GM18498 (cell line): Measurements from ENCODE around the gene RNF141.
A peak's percentile ranks its signal among the peaks of the same experiment; 100 is the strongest.

Experiments used
- ATAC-seq: cut with Tn5 transposase; IDR thresholded peaks from one replicate; pipeline ENCODE4 v1.9.1; 2021; ENCODE audit warnings: mild to moderate bottlenecking, moderate library complexity; ENCODE audit not compliant: unreplicated experiment

The RNF141 gene, protein sequence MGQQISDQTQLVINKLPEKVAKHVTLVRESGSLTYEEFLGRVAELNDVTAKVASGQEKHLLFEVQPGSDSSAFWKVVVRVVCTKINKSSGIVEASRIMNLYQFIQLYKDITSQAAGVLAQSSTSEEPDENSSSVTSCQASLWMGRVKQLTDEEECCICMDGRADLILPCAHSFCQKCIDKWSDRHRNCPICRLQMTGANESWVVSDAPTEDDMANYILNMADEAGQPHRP

DNA sequence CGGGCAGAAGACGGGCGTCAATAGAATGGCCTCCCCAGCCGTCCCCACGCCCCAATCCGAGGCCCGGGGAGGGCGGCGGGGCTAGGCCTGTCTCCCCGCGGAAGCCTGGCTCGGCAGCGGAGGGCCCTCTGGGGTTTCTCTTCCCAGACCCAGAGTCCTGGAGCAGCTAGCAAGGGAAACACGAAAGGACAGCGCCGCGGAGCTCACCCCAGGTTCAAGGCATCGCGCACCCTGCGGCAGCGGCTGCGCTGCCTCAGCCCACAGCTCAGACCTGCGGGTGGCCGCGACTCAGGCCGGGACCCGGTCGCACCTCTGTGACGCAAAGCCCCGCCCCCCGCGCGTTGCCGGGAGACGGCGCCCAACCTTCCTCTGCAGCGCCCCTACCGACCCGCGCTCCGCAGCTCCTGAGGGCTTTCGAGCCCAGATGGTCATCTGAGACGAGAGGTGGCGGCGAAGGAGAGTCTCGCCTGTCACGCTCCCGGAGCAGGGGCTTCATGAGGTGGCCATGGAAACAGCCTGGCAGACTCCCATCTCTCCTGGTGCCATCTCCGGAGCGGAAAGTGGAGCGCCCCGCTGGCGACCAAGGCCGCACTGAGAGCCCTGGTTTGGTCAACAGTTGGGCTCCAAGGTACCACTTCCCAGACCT lies at the start of gene RNF141:
Gene RNF141 (minus strand): TSS at position 273 of the 646 bp plus-strand sequence. CDS start 7,029 bp downstream, outside the sequence.
- peak; percentile 98 for ATAC-seq

DNA sequence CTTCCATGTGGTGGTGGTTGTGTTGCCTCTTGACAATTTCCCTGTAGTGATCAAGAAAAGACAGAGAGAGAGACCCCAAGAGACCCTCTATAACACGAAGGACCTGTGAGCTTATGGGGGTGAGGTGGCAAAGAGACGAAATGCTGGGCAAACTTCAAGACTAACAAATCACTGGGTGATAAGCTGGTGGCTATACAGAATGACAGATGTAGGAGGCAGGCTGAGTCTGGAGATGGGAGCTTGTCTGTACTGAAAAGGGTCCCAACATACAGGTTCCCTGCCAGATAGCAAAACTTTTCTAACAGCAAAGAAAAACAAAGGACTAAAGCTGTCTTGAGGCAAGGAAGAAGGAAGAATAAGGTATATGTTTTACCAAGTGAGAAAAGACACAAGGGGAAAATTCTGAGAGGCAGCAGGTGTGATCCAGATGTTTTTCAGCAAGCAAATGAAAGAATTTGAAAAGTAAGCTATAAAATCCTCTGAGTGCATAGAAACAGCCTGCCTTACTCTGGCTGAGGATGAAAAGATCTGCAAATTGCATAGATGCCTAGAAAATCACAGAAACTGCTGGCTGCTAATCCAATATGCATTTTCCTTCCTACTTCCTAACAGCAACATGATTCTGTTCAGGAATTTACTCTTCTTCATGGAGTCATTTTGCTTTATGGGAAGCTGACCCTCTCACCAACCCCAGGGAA lies 49.4 kb upstream of the RNF141 start:
- ATAC-seq, result no peak

GRCh38 chr11:10588904-10589303 lies 47.9 kb upstream of the RNF141 start:
- no peak for ATAC-seq

GRCh38 chr11:10587995-10588394 lies 47.0 kb upstream of the RNF141 start:
- no peak for ATAC-seq

GRCh38 chr11:10587388-10587787 lies 46.4 kb upstream of the RNF141 start:
- no peak for ATAC-seq

DNA sequence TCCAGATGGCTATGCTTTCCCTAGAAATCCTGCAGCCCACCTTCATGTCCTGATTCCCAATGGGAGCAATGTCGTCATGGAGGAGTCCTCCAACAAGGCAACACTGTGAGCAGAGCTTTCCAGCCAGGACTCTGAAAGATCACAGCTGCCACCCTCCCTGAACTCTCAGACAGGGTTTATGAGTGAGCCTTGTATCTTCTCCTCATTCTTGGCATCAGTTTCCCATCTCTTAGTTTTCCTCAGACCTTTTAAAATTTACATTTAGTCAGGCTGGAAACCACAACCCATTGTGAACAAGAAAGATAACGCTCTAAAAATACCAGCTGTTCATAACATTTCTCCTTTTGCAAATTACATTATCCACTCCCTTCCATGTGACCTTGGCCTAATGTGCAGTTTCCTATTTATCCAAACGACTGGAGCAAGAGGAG lies 43.1 kb upstream of the RNF141 start:
- ATAC-seq, result no peak

DNA sequence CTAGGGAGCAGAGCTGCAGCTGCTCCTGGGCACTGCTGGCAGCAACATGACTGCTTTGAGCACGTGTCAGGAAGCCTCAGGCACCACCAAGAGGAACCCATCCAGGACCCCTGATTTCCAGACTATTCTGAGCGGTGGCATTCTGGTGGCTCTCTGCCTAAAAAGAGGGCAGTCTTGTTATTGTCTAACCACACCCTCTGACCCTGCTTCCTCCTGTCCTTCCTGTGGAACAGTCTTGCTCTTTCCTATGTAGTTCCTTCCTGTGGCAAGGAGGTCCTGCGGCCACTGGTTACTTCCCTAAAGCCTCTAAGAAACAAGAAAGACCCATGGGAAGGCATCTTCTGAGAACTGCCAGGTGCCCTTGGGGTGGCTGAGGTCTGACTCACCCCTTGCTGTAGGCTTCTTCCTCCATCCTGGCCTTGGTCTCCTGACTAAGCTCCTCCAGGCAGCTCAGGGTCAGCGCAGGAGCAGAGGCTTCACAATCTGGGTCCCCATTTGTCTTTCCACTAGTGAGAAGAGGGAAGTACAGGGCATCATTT lies 40.6 kb upstream of the RNF141 start:
- ATAC-seq, result no peak

DNA sequence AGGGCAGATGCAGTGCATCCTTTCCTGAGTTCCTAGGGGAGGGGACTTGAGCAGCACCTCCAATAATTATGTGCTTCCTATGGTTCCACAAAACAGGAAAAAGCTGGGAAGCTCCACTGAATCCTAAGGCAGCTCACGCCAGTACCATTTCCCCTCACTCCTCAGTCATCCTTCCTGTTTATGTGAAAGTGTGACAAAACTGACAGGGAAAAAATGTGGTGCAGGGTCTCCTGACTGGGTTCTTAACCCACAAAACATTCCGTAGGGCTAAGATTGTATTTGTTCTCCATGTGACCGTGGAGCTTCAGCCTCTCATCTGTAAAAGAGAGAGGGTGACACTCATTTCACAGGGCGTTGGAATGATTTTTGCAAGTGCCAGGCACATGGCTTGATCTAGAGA lies 39.6 kb upstream of the RNF141 start:
- ATAC-seq, result no peak

DNA sequence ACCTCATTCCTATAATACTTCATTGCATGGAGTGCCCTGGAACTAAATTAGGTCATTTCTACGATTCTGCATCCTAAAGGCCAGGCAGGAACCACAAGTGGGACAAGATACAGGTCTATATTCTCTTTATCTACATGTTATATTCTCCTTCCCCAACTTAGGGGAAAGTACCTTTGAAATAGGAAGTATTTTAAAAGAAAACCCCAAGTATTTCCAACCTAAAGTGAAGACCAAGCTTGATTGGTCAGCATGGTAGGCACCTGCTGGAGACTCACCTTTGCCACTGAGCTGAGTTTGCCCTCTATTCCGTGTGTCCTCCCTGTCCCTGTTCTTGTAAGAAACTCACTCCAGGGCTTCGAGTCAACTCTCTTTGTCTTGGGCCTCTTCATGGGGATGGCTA lies 38.7 kb upstream of the RNF141 start:
- ATAC-seq, result no peak

GRCh38 chr11:10576035-10576398 lies 35.0 kb upstream of the RNF141 start:
- ATAC-seq, result no peak

DNA sequence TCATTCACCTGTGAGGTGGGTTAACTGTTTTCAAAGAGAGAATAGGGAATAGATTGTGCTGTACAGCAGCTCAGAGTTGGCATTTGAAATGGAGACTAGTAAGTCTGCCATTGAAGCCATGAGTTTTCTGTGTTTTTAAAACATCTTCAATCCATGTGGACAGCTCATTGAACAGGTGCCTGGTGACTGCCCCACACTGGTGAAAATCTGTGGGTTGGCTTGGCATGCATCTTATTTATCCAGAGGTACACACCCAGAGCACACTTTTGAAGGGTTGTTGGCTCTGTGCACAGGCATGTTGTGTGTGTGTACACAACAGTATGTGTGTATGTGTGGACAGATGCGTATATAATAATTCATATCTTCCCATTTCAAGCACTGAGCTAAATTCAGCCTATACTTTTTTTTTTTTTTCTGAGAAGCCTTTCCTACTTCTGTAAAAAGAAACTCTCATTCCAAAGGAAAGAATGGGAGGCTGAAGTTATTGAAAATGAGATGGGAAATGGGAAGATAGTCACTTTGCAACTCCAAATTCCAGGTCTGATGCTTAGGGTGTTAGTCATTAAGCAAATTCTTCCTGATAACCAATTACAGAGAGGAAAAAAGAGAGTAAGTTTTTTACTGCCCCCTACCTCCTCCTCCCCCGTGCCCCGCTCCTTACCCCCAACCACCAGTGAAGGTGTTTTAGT lies 34.5 kb upstream of the RNF141 start:
- ATAC-seq, result no peak

- ATAC-seq, result no peak
Measured at GRCh38 chr11:10573556-10573955, 32.6 kb upstream of the RNF141 start.

DNA sequence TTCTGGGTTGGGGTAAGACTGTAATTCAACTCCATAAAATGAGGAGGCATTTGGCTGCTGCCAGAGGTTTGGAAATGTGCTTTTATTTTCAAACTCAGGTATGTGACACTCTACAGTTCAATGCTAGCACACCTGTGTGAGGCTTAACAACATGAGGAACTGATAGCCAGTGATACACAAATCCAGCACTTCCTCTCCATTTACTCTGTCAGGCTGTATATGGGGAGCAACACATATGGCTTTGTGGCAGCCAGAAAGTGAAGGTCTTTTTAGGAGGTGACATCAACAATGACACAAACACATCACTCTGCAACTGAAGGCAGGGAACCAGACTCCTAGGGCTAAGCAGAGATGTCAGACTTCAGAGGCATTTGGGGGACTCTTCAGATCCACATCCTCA lies 32.0 kb upstream of the RNF141 start:
- ATAC-seq, result no peak

GRCh38 chr11:10572533-10572932 lies 31.5 kb upstream of the RNF141 start:
- ATAC-seq, result no peak

DNA sequence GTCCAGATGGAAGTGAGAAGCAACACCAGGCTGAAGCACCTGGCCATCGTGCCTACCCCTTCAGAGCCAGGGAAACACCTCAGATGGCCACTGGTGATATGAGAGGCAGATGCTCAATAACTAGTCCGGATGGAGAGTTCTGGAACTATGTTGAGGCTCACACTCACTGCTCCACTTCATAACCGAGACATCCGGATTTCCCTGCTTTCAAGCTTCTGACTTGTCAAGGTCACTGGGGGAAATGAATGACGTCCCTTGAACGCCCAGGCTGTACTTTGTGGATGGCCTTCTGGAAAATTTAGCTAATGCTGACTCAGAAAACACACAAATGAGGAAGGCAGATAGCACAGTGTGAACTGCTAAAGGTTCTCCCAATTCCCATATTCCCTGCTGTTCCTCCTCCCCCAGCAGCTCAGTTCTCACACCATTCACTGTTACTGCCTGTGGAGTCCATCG lies 27.5 kb upstream of the RNF141 start, which contains the start of gene LYVE1:
Gene LYVE1 (minus strand): TSS at position 180 of the 456 bp plus-strand sequence. CDS start 133 bp downstream, at position 47.
- no peak for ATAC-seq

- ATAC-seq, result no peak
Measured at GRCh38 chr11:10567446-10567845, 26.5 kb upstream of the RNF141 start.

GRCh38 chr11:10566257-10566957 lies 25.4 kb upstream of the RNF141 start:
- ATAC-seq, result no peak

- no peak for ATAC-seq
Measured at GRCh38 chr11:10565493-10565892, 24.5 kb upstream of the RNF141 start.

- ATAC-seq, result no peak
Measured at GRCh38 chr11:10564696-10565318, 23.8 kb upstream of the RNF141 start.

DNA sequence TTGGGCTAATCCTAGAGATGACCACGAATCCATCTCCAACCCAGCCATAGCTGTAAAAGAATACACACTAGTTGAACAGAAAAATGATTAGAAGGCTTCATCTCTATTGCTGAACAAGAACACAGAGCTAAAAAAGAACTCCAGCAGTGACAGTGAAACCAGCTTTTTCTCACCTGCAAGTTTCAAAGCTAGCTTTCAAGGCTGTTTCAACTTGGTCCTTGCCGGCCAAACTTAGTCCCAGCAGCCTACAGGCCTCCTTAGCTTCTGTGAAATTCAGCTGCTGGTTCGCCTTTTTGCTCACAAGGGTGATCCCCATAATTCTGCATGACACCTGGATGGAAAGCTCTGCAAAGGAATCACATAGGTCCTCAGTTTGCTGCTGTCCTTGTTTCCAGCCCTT lies 23.0 kb upstream of the RNF141 start:
- ATAC-seq, result no peak
